ENCODE measurements around the gene TFE3.

The TFE3 gene

GRCh38 chrX:49043220-49043986 is at the start of gene TFE3:
TSS of gene TFE3 (minus strand) at chrX:49043357. CDS start at chrX:49043226, 131 bp downstream.
- Histone ChIP-seq H3K27ac (peak within 1 kb of the TSS; percentile 88 to 96), H3K4me1 (peaks cover 0 to 27% (median 10%) of the 10 kb centered on the region in 4 donors), H3K36me3 (peaks cover 8 to 13% (median 10%) of the 10 kb centered on the region in 3 donors), H3K4me3 (peak within 1 kb of the TSS; percentile 65 to 88), H3K9me3 (peaks cover 0 to 10% (median 0%) of the 10 kb centered on the region in 3 donors), H3K27me3 (no peaks in the 10 kb centered on the region)
- TF ChIP-seq CTCF (IDR thresholded peaks at IDR 0.05): peak; percentile 51 to 61
- intact Hi-C loops (cut with DNase I; ENCODE audit: low total_unique reads): no loop called here
- peak; percentile 99 for DNase-seq

- no peak for DNase-seq
- no peak for TF ChIP-seq CTCF (IDR thresholded peaks at IDR 0.05)
- Histone ChIP-seq H3K4me1 (no peaks in the 10 kb centered on the region), H3K9me3 (no peaks in the 10 kb centered on the region), H3K4me3 (no peak overlapping the region), H3K27ac (no peak overlapping the region), H3K27me3 (no peaks in the 10 kb centered on the region), H3K36me3 (no peaks in the 10 kb centered on the region)
- intact Hi-C loops (cut with DNase I; ENCODE audit: low total_unique reads): no loop called here
These were observed 46.4 kb upstream of the TFE3 start for GRCh38 chrX:49089553-49089952.

GRCh38 chrX:49082271-49082871 is 39.2 kb upstream of the TFE3 start:
- TF ChIP-seq CTCF (IDR thresholded peaks at IDR 0.05): no peak
- no peak for DNase-seq
- H3K27ac ChIP-seq: no peak overlapping the region
- peaks cover 0 to 7% (median 0%) of the 10 kb centered on the region in 4 donors for H3K4me1 ChIP-seq
- peaks cover 0 to 7% (median 6%) of the 10 kb centered on the region in 3 donors for H3K36me3 ChIP-seq
- H3K9me3 ChIP-seq: no peaks in the 10 kb centered on the region
- no peaks in the 10 kb centered on the region for H3K27me3 ChIP-seq
- intact Hi-C loops (cut with DNase I; ENCODE audit: low total_unique reads): no loop called here
- no peak overlapping the region for H3K4me3 ChIP-seq

- Histone ChIP-seq H3K4me3 (peak within 1 kb of the TSS; percentile 72 to 80), H3K27me3 (no peaks in the 10 kb centered on the region), H3K4me1 (peaks cover 0 to 7% (median 0%) of the 10 kb centered on the region in 4 donors), H3K9me3 (no peaks in the 10 kb centered on the region), H3K36me3 (peaks cover 6 to 29% (median 26%) of the 10 kb centered on the region in 3 donors), H3K27ac (peak within 1 kb of the TSS; percentile 95 to 97)
- intact Hi-C loops (cut with DNase I; ENCODE audit: low total_unique reads): no loop called here
- no peak for TF ChIP-seq CTCF (IDR thresholded peaks at IDR 0.05)
- peak; percentile 70 to 83 for DNase-seq
These were observed 36.6 kb upstream of the TFE3 start, which contains the start of gene WDR45 for GRCh38 chrX:49079489-49080428. TSS of gene WDR45 (minus strand) at chrX:49079887. CDS start at chrX:49078095, 1,792 bp downstream.

- Histone ChIP-seq H3K4me3 (no peak overlapping the region), H3K36me3 (peaks cover 6 to 29% (median 26%) of the 10 kb centered on the region in 3 donors), H3K4me1 (peaks cover 0 to 17% (median 0%) of the 10 kb centered on the region in 4 donors), H3K27me3 (no peaks in the 10 kb centered on the region), H3K27ac (no peak overlapping the region), H3K9me3 (no peaks in the 10 kb centered on the region)
- intact Hi-C loops (cut with DNase I; ENCODE audit: low total_unique reads): no loop called here
- DNase-seq: no peak
- no peak for TF ChIP-seq CTCF (IDR thresholded peaks at IDR 0.05)
These were observed 34.8 kb upstream of the TFE3 start for GRCh38 chrX:49077941-49078340.

Data from tibial artery (tissue), 4 donors.